ENCODE measurements around the gene SCAMP2. TPM values are rescaled to one million over a fixed set of nuclear protein-coding genes. Genes with fewer than 3 reads are reported as not detected.

The SCAMP2 gene
- total RNA-seq, 2 experiments from 2014 or later = 57.8 to 58.9 TPM

GRCh38 chr15:74823324-74823723 is 49.8 kb downstream of the SCAMP2 start:
- H3K4me3 Mint-ChIP-seq = no peak overlapping the region
- H3K4me1 Mint-ChIP-seq (ENCODE audit: low read depth) = peaks cover 7% of the 10 kb centered on the region
- intact Hi-C loops (cut with micrococcal nuclease) = no loop called here
- no peaks in the 10 kb centered on the region for H3K36me3 Mint-ChIP-seq (ENCODE audit: low read depth)
- H3K27me3 Mint-ChIP-seq = peaks cover 21% of the 10 kb centered on the region
- ATAC-seq = no peak
- POLR2A ChIA-PET = no interaction called here
- no peak for DNase-seq
- TF ChIP-seq, protein P1, sequence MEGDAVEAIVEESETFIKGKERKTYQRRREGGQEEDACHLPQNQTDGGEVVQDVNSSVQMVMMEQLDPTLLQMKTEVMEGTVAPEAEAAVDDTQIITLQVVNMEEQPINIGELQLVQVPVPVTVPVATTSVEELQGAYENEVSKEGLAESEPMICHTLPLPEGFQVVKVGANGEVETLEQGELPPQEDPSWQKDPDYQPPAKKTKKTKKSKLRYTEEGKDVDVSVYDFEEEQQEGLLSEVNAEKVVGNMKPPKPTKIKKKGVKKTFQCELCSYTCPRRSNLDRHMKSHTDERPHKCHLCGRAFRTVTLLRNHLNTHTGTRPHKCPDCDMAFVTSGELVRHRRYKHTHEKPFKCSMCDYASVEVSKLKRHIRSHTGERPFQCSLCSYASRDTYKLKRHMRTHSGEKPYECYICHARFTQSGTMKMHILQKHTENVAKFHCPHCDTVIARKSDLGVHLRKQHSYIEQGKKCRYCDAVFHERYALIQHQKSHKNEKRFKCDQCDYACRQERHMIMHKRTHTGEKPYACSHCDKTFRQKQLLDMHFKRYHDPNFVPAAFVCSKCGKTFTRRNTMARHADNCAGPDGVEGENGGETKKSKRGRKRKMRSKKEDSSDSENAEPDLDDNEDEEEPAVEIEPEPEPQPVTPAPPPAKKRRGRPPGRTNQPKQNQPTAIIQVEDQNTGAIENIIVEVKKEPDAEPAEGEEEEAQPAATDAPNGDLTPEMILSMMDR (IDR thresholded peaks at IDR 0.05) = no peak
- CTCF ChIA-PET = interaction anchor here (1.0 to 1.1 kb wide), 2 partner anchors 24 to 43 kb away, joined by 3 read pairs; no protein-coding TSS in a partner anchor
- H3K9me3 Mint-ChIP-seq = no peaks in the 10 kb centered on the region
- H3K27ac Mint-ChIP-seq = no peak overlapping the region

DNA sequence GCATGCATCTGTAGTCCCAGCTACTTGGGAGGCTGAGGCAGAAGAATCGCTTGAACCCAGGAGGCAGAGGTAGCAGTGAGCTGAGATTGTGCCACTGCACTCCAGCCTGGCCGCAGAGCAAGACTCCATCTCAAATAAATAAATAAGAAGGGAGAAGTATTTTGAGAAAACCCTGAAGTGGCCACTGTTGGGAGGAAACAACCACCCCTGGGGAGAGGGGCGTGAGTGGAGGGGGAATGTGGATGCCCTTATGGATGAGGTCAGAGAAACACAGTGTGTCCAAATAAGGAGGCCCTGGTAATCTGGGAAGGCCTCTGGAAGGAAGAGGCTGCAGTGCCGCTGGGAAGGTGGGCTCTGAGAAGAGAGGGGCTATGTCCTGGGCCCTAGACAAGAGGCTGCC is 50.9 kb downstream of the SCAMP2 start:
- intact Hi-C loops (cut with micrococcal nuclease) = no loop called here
- TF ChIP-seq, protein P1 (IDR thresholded peaks at IDR 0.05) = no peak
- Mint-ChIP-seq H3K36me3 (ENCODE audit: low read depth) (no peaks in the 10 kb centered on the region), H3K4me1 (ENCODE audit: low read depth) (peaks cover 8% of the 10 kb centered on the region), H3K27me3 (peaks cover 12% of the 10 kb centered on the region), H3K27ac (no peak overlapping the region), H3K4me3 (no peak overlapping the region), H3K9me3 (no peaks in the 10 kb centered on the region)
- DNase-seq (no peak), ATAC-seq (no peak)
- CTCF ChIA-PET = interaction anchor here (1.0 kb wide), 1 partner anchor 42 kb away, joined by 3 read pairs; no protein-coding TSS in a partner anchor
- POLR2A ChIA-PET = no interaction called here

GRCh38 chr15:74821790-74822158 is 51.4 kb downstream of the SCAMP2 start:
- ChIA-PET POLR2A (no interaction called here), CTCF (interaction anchor here (1.7 kb wide), 1 partner anchor 11 kb away, joined by 4 read pairs; no protein-coding TSS in a partner anchor)
- H3K27me3 Mint-ChIP-seq = peaks cover 8% of the 10 kb centered on the region
- intact Hi-C loops (cut with micrococcal nuclease) = no loop called here
- no peak for ATAC-seq
- peaks cover 8% of the 10 kb centered on the region for H3K4me1 Mint-ChIP-seq (ENCODE audit: low read depth)
- H3K36me3 Mint-ChIP-seq (ENCODE audit: low read depth) = no peaks in the 10 kb centered on the region
- no peaks in the 10 kb centered on the region for H3K9me3 Mint-ChIP-seq
- TF ChIP-seq, protein P1 (IDR thresholded peaks at IDR 0.05) = no peak
- no peak overlapping the region for H3K4me3 Mint-ChIP-seq
- no peak overlapping the region for H3K27ac Mint-ChIP-seq
- no peak for DNase-seq

DNA sequence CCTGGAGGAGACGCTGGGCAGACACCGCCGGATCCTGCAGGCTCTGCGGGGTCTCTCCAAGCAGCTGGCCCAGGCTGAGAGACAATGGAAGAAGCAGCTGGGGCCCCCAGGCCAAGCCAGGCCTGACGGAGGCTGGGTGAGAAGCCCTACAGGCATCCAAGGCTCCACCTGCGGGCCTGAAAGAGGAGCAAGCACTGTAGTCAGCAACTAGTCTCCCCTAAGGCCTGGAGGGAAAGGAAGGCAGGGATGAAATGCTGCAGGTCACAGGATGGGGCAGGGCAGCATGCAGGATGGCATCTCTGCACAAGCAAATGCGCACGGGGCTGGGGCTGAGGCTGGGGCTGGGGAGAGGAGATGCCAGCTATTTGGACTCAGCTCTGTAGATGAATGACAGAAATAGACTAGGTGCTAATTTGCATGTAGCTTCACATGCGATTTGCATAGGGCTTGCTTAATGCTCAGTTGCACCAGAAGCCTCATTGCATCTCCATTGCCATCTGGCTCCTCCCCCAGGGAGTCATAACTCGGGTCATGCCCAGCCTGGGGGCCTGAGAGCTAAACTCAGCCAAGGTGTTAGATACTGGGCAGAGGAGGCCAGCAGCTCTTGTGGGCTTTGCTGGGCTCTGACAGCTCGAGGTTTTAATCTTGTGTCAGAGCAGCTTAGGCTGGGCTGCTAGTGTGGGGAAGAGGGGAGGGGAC is 51.9 kb downstream of the SCAMP2 start:
- ATAC-seq (no peak), DNase-seq (no peak)
- Mint-ChIP-seq H3K4me3 (no peak overlapping the region), H3K27me3 (peaks cover 4% of the 10 kb centered on the region), H3K36me3 (ENCODE audit: low read depth) (no peaks in the 10 kb centered on the region), H3K4me1 (ENCODE audit: low read depth) (peaks cover 8% of the 10 kb centered on the region), H3K27ac (no peak overlapping the region), H3K9me3 (no peaks in the 10 kb centered on the region)
- ChIA-PET CTCF (interaction anchor here (1.0 to 1.7 kb wide), 3 partner anchors 10 to 187 kb away, joined by 4 to 5 read pairs (median 4); no protein-coding TSS in a partner anchor), POLR2A (interaction anchor here (0.9 to 2.3 kb wide), 2 partner anchors 16 to 17 kb away, joined by 4 to 6 read pairs; no protein-coding TSS in a partner anchor)
- TF ChIP-seq, protein P1 (IDR thresholded peaks at IDR 0.05) = no peak
- intact Hi-C loops (cut with micrococcal nuclease) = no loop called here

- H3K4me3 Mint-ChIP-seq = no peak overlapping the region
- CTCF ChIA-PET = interaction anchor here (0.9 to 1.7 kb wide), 3 partner anchors 9 to 52 kb away, joined by 3 to 4 read pairs (median 4); no protein-coding TSS in a partner anchor
- no peaks in the 10 kb centered on the region for H3K36me3 Mint-ChIP-seq (ENCODE audit: low read depth)
- TF ChIP-seq, protein P1 (IDR thresholded peaks at IDR 0.05) = no peak
- H3K27ac Mint-ChIP-seq = no peak overlapping the region
- intact Hi-C loops (cut with micrococcal nuclease) = no loop called here
- no peak for DNase-seq
- POLR2A ChIA-PET = interaction anchor here (2.3 kb wide), 1 partner anchor 17 kb away, joined by 6 read pairs; no protein-coding TSS in a partner anchor
- no peaks in the 10 kb centered on the region for H3K9me3 Mint-ChIP-seq
- no peaks in the 10 kb centered on the region for H3K27me3 Mint-ChIP-seq
- peaks cover 8% of the 10 kb centered on the region for H3K4me1 Mint-ChIP-seq (ENCODE audit: low read depth)
- no peak for ATAC-seq
Measured at GRCh38 chr15:74820056-74820455, 53.1 kb downstream of the SCAMP2 start.
